H1 (cell line): ENCODE data around the gene TUNAR. TPM values are rescaled to one million over a fixed set of nuclear protein-coding genes. Genes with fewer than 3 reads are reported as not detected.

ENCODE experiments used
- CTCF ChIA-PET: fragments of 300-600 bp; sonication (Branson Sonifier 250); formaldehyde crosslinking; loops from one replicate; lab custom pipeline; 2021; ENCODE audit not compliant: partially characterized antibody; lab: Charles Lee
- POLR2A ChIA-PET: fragments of 300-600 bp; sonication (Branson Sonifier 250); formaldehyde crosslinking; loops from one replicate; lab custom pipeline; 2021; ENCODE audit warnings: inconsistent platforms; ENCODE audit not compliant: partially characterized antibody; lab: Charles Lee
- DNase-seq, 2 experiments: peaks; one replicate each; pipeline versions ENCODE4 v3.0.0 to v3.0.0-alpha.2; 2010 to 2022; ENCODE audit warnings: low spot score in 2 of 2, low read depth in 1 of 2, mixed read lengths in 1 of 2
- FAIRE-seq: peaks from 2 replicates; lab custom pipeline; 2011; peaks lifted over from hg19 to GRCh38; lab: Jason Lieb, UNC
- H2AFZ ChIP-seq: 2 replicates; pipeline ENCODE4 v1.8.1; 2012; ENCODE audit warnings: low read length, inconsistent platforms
- H2AK5ac ChIP-seq: 2 replicates; pipeline ENCODE4 v1.6.1; 2013; ENCODE audit warnings: low read depth, low read length
- H2BK120ac ChIP-seq: replicated peaks from 2 replicates; pipeline ENCODE3; 2013; ENCODE audit warnings: low read depth, low read length, inconsistent platforms
- H2BK12ac ChIP-seq: 2 replicates; pipeline ENCODE4 v1.6.1; 2013; ENCODE audit warnings: low read depth, low read length
- H2BK15ac ChIP-seq: 2 replicates; pipeline ENCODE4 v1.6.1; 2013; ENCODE audit warnings: low read length
- H2BK20ac ChIP-seq: 2 replicates; pipeline ENCODE4 v1.6.1; 2013; ENCODE audit warnings: low read length
- H2BK5ac ChIP-seq: 2 replicates; pipeline ENCODE4 v1.6.1; 2013; ENCODE audit warnings: low read depth, low read length
- H3K14ac ChIP-seq: 2 replicates; pipeline ENCODE4 v1.6.1; 2013; ENCODE audit warnings: inconsistent platforms; ENCODE audit not compliant: insufficient read length
- H3K18ac ChIP-seq: 2 replicates; pipeline ENCODE4 v1.6.1; 2013; ENCODE audit warnings: low read length; ENCODE audit errors: extremely low read depth
- H3K23ac ChIP-seq: 2 replicates; pipeline ENCODE4 v1.6.1; 2013; ENCODE audit warnings: inconsistent platforms; ENCODE audit not compliant: insufficient read length
- H3K23me2 ChIP-seq: 2 replicates; pipeline ENCODE4 v1.6.1; 2013; ENCODE audit warnings: low read depth, low read length
- H3K27ac ChIP-seq: 2 replicates; pipeline ENCODE4 v1.6.1; 2011; ENCODE audit warnings: low read depth, low read length, inconsistent platforms
- H3K27me3 ChIP-seq, 4 experiments: replicated peaks in 1 of 4; 1 replicate in 1 of 4; 2 replicates in 3 of 4; pipeline versions ENCODE4 v1.6.1 to v1.8.1; 2011 to 2013; ENCODE audit warnings: low read length in 3 of 4, mild to moderate bottlenecking in 3 of 4, inconsistent platforms in 2 of 4, mixed read lengths in 2 of 4, moderate library complexity in 1 of 4; ENCODE audit not compliant: control insufficient read depth in 3 of 4, insufficient read depth in 3 of 4; ENCODE audit errors: extremely low read depth in 1 of 4
- H3K36me3 ChIP-seq, 4 experiments: 2 replicates each; pipeline versions ENCODE4 v1.6.1 to v1.8.1; 2011 to 2013; ENCODE audit warnings: mild to moderate bottlenecking in 4 of 4, low read length in 3 of 4, moderate library complexity in 2 of 4, control low read depth in 1 of 4, inconsistent platforms in 1 of 4; ENCODE audit not compliant: insufficient read depth in 4 of 4, control insufficient read depth in 2 of 4
- H3K4ac ChIP-seq: replicated peaks from 2 replicates; pipeline ENCODE3; 2013; ENCODE audit warnings: low read length, low read depth, mixed read lengths, inconsistent platforms; ENCODE audit not compliant: insufficient read length
- H3K4me1 ChIP-seq, 4 experiments: replicated peaks in 1 of 4; 1 replicate in 1 of 4; 2 replicates in 3 of 4; pipeline versions ENCODE4 v1.6.1 to v1.8.1; 2011 to 2013; ENCODE audit warnings: low read length in 3 of 4, inconsistent platforms in 2 of 4, mixed read lengths in 1 of 4; ENCODE audit not compliant: insufficient read depth in 4 of 4, control insufficient read depth in 3 of 4
- H3K4me2 ChIP-seq, 2 experiments: 2 replicates each; pipeline versions ENCODE4 v1.6.1 to v1.8.1; 2011 to 2013; ENCODE audit warnings: low read depth in 2 of 2, low read length in 2 of 2, control low read depth in 1 of 2, inconsistent platforms in 1 of 2, mild to moderate bottlenecking in 1 of 2; ENCODE audit not compliant: insufficient read depth in 1 of 2
- H3K4me3 ChIP-seq, 4 experiments: fragments of 200-600, 300-600 bp in 1 of 4; sonication (generic), shearing (Covaris generic), sonication (Bioruptor Twin) in 1 of 4; 2 replicates each; pipeline versions ENCODE4 v1.5.1 to v1.8.1; 2011 to 2016; ENCODE audit warnings: low read length in 4 of 4, low read depth in 3 of 4, control low read depth in 2 of 4, inconsistent platforms in 2 of 4, mild to moderate bottlenecking in 2 of 4, mixed read lengths in 1 of 4, moderate library complexity in 1 of 4; ENCODE audit not compliant: insufficient read depth in 2 of 4; ENCODE audit errors: extremely low read depth in 1 of 4
- H3K56ac ChIP-seq: replicated peaks from 2 replicates; pipeline ENCODE3; 2013; ENCODE audit warnings: low read depth, mild to moderate bottlenecking, mixed read lengths, low read length, inconsistent platforms; ENCODE audit not compliant: insufficient read length
- H3K79me1 ChIP-seq: 2 replicates; pipeline ENCODE4 v1.6.1; 2013; ENCODE audit warnings: low read depth, low read length, control low read depth
- H3K79me2 ChIP-seq, 2 experiments: 2 replicates each; pipeline versions ENCODE4 v1.6.1 to v1.8.1; 2012 to 2013; ENCODE audit warnings: low read length in 2 of 2, mild to moderate bottlenecking in 2 of 2, inconsistent platforms in 1 of 2; ENCODE audit not compliant: insufficient read depth in 2 of 2, control insufficient read depth in 1 of 2
- H3K9ac ChIP-seq, 4 experiments: replicated peaks in 1 of 4; 1 replicate in 1 of 4; 2 replicates in 3 of 4; pipeline versions ENCODE4 v1.6.1 to v1.8.1; 2011 to 2013; ENCODE audit warnings: low read depth in 3 of 4, low read length in 3 of 4, control low read depth in 2 of 4, mild to moderate bottlenecking in 2 of 4, moderate library complexity in 2 of 4, inconsistent platforms in 1 of 4; ENCODE audit errors: extremely low read depth in 1 of 4
- H3K9me3 ChIP-seq, 2 experiments: 2 replicates each; pipeline versions ENCODE4 v1.6.1 to v1.8.1; 2012 to 2013; ENCODE audit warnings: mild to moderate bottlenecking in 2 of 2, moderate library complexity in 2 of 2, control low read depth in 1 of 2, inconsistent platforms in 1 of 2, low read depth in 1 of 2, low read length in 1 of 2, mixed read lengths in 1 of 2; ENCODE audit not compliant: insufficient read depth in 2 of 2
- H4K20me1 ChIP-seq, 2 experiments: replicated peaks in 1 of 2; 2 replicates each; pipeline versions ENCODE3 to v1.8.1; 2011 to 2013; ENCODE audit warnings: inconsistent platforms in 2 of 2, low read length in 2 of 2, mild to moderate bottlenecking in 1 of 2; ENCODE audit not compliant: insufficient read depth in 2 of 2, control insufficient read depth in 1 of 2
- H4K5ac ChIP-seq: 2 replicates; pipeline ENCODE4 v1.6.1; 2013; ENCODE audit warnings: low read length, low read depth, mixed read lengths, inconsistent platforms; ENCODE audit not compliant: insufficient read length
- H4K8ac ChIP-seq: 2 replicates; pipeline ENCODE4 v1.8.0; 2013; ENCODE audit warnings: mild to moderate bottlenecking, moderate library complexity, low read length, inconsistent platforms; ENCODE audit not compliant: insufficient read depth; ENCODE audit errors: extremely low read depth
- H4K91ac ChIP-seq: replicated peaks from 2 replicates; pipeline ENCODE3; 2013; ENCODE audit warnings: low read length, mixed read lengths, inconsistent platforms; ENCODE audit not compliant: insufficient read length
- ASH2L ChIP-seq: fragments of 200-600, 300-600 bp; sonication (generic); IDR thresholded peaks from one replicate; pipeline ENCODE4 v1.7.1; 2017; ENCODE audit warnings: low read length
- FOSL1 ChIP-seq: IDR thresholded peaks from 2 replicates; pipeline ENCODE4 v1.6.1; 2011; ENCODE audit warnings: mild to moderate bottlenecking, low read depth, low read length, moderate library complexity; ENCODE audit not compliant: insufficient read depth
- SP2 ChIP-seq: IDR thresholded peaks from 2 replicates; pipeline ENCODE4 v1.6.1; 2012; ENCODE audit warnings: mild to moderate bottlenecking, low read length, inconsistent platforms
- USF2 ChIP-seq: IDR thresholded peaks from 2 replicates; pipeline ENCODE4 v1.6.1; 2011; ENCODE audit warnings: low read length, improper control_type of control experiment
- WGBS, 2 experiments: shearing (Covaris generic) in 1 of 2; methylation state at CpG; one replicate each; pipeline versions ENCODE4 v1.1.6 to v1.1.7; 2013 to 2015; ENCODE audit warnings: low lambda C conversion rate in 2 of 2, mixed read lengths in 2 of 2, inconsistent platforms in 1 of 2, low coverage in 1 of 2, missing lambda C conversion rate in 1 of 2; ENCODE audit not compliant: insufficient replicate concordance in 2 of 2, insufficient coverage in 1 of 2, insufficient read length in 1 of 2; ENCODE audit errors: extremely low coverage in 1 of 2, missing lambda C conversion rate in 1 of 2; 5-methylcytosine and 5-hydroxymethylcytosine counted together
- polyA plus RNA-seq, 7 experiments: library from polyadenylated mRNA; depleted of rRNA in 3 of 7; stranded (reverse) in 5 of 7; unstranded in 2 of 7; fragments of >200 nt in 5 of 7; fragments of 200-250 nt in 2 of 7; gene quantifications; 1 replicate in 5 of 7; 2 replicates in 1 of 7; 4 replicates in 1 of 7; pipeline versions ENCODE4 v1.2.1 to v1.2.3, GENCODE V29; 2011 to 2013; ENCODE audit warnings: missing spikeins in 2 of 7, mixed read lengths in 2 of 7
- total RNA-seq: library from RNA; stranded (reverse); fragmentation: NEBNext Ultra II Directional; extraction: Animal tissue kit (Norgen Biotek cat#: 25700); gene quantifications from 2 replicates; pipeline ENCODE4 v1.2.1, GENCODE V29; 2021

The TUNAR gene
- total and polyA plus RNA-seq, 2 of the 8 experiments (the other 6 are each of a cell fraction or from before 2014, with no cell fraction given): 12.8 to 63.9 TPM

DNA sequence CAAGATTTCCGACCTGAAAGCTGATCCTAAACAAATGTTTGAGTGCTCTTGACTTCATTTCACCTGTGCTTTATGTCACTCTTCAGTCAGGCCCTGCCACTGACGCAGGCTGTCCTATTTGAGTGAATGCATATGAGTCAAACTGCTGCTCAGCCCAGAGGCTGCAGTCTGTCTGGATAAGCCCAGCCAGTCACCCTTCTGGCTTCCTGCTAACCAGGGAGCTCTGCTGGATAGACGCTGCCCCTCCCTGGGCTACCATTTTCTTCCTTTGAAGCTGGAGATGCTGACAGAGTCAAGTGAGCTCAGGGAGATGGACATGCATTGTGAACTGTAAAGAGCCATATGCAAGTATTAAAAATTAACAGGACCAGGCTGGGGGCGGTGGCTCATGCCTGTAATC lies 5.1 kb upstream of the TUNAR start:
- no peak overlapping the region for H3K27ac ChIP-seq
- peak overlapping the region; percentile 22 for H4K91ac ChIP-seq
- no peak overlapping the region for H3K14ac ChIP-seq
- ChIA-PET POLR2A (interaction anchor here (2.4 kb wide), 1 partner anchor 10 kb away, joined by 5 read pairs; no protein-coding TSS in a partner anchor), CTCF (interaction anchor here (0.5 to 2.0 kb wide), 6 partner anchors 22 to 359 kb away, joined by 3 to 10 read pairs (median 4); no protein-coding TSS in a partner anchor)
- H3K23ac ChIP-seq: no peak overlapping the region
- H2BK120ac ChIP-seq: no peak overlapping the region
- H2AFZ ChIP-seq: no peak overlapping the region
- no peaks in the 10 kb centered on the region for H3K36me3 ChIP-seq
- no peak overlapping the region for H3K4ac ChIP-seq
- H3K27me3 ChIP-seq: peaks cover 0 to 7% (median 5%) of the 10 kb centered on the region in 4 experiments; a peak in 5 of 7 replicates
- H2BK15ac ChIP-seq: no peak overlapping the region
- H3K9ac ChIP-seq: no peak overlapping the region
- peaks cover 0 to 4% of the 10 kb centered on the region in 2 experiments; a peak in 1 of 4 replicates for H3K9me3 ChIP-seq
- no peak overlapping the region for H2BK12ac ChIP-seq
- H3K4me3 ChIP-seq: no peak overlapping the region
- H4K8ac ChIP-seq: no peak overlapping the region
- H2BK5ac ChIP-seq: no peak overlapping the region
- peaks cover 0 to 10% (median 5%) of the 10 kb centered on the region in 4 experiments; a peak in 3 of 7 replicates for H3K4me1 ChIP-seq
- 82% methylated on average over 4 of the region's 4 CpGs; no CpG with 5 or more reads in 1 of the 2 experiments for WGBS, 2 experiments
- no peak overlapping the region; the same call in 1 of the 2 replicates for H2BK20ac ChIP-seq
- TF ChIP-seq ASH2L (no peak), FOSL1 (no peak), SP2 (no peak), USF2 (no peak)
- H3K79me2 ChIP-seq: no peaks in the 10 kb centered on the region
- no peak for FAIRE-seq
- H3K4me2 ChIP-seq: no peak overlapping the region
- H3K18ac ChIP-seq: no peak overlapping the region
- H2AK5ac ChIP-seq: no peak overlapping the region
- no peaks in the 10 kb centered on the region for H3K79me1 ChIP-seq
- H3K56ac ChIP-seq: no peak overlapping the region
- DNase-seq: no peak
- no peak overlapping the region for H4K5ac ChIP-seq
- H4K20me1 ChIP-seq: no peaks in the 10 kb centered on the region
- peaks cover 7% of the 10 kb centered on the region; the same call in 1 of the 2 replicates for H3K23me2 ChIP-seq
